SK-N-SH (cell line): Measurements from ENCODE around the gene PHF20. TPM values are rescaled to one million over a fixed set of nuclear protein-coding genes. Genes with fewer than 3 reads are reported as not detected.

Experiments
- CTCF ChIA-PET: fragments of 300-600, 350-600 bp; formaldehyde crosslinking; extraction: SDS; loops from one replicate; lab custom pipeline; 2021; lab: Yijun Ruan, JAX
- POLR2A ChIA-PET: fragments of 350-600 bp; sonication (Branson Sonifier 250); formaldehyde crosslinking; extraction: SDS; loops from one replicate; lab custom pipeline; 2020; ENCODE audit warnings: antibody characterized with exemption, inconsistent platforms; lab: Yijun Ruan, JAX
- DNase-seq: peaks from one replicate; pipeline ENCODE4 v3.0.0; 2012
- H2AFZ ChIP-seq: fragments of 200-600 bp; sonication (generic); 2 replicates; pipeline ENCODE4 v1.8.1; 2016; ENCODE audit warnings: antibody characterized with exemption, mild to moderate bottlenecking, low read depth
- H3F3A ChIP-seq: fragments of 200-600 bp; sonication (generic); replicated peaks from 2 replicates; pipeline ENCODE3; 2016; ENCODE audit warnings: antibody characterized with exemption, mild to moderate bottlenecking; ENCODE audit not compliant: insufficient read depth
- H3K27ac ChIP-seq, 2 experiments: fragments of 200-500 bp in 1 of 2; fragments of 200-600 bp in 1 of 2; sonication (Bioruptor generic) in 1 of 2; sonication (generic), shearing (Covaris generic) in 1 of 2; 2 replicates each; pipeline versions ENCODE4 v1.5.1 to v1.6.1; 2014 to 2016; ENCODE audit warnings: low read depth in 2 of 2, inconsistent platforms in 1 of 2, low read length in 1 of 2, mild to moderate bottlenecking in 1 of 2, mixed read lengths in 1 of 2
- H3K27me3 ChIP-seq: fragments of 200-600 bp; sonication (generic), shearing (Covaris generic); 2 replicates; pipeline ENCODE4 v1.6.1; 2016; ENCODE audit warnings: mixed run types; ENCODE audit not compliant: insufficient read depth
- H3K36me3 ChIP-seq, 2 experiments: fragments of 200-500 bp in 1 of 2; fragments of 200-600 bp in 1 of 2; sonication (Bioruptor generic) in 1 of 2; sonication (generic) in 1 of 2; replicated peaks in 1 of 2; 2 replicates each; pipeline versions ENCODE3 to v1.5.1; 2014 to 2016; ENCODE audit warnings: low read length in 1 of 2, mild to moderate bottlenecking in 1 of 2; ENCODE audit not compliant: insufficient read depth in 2 of 2, control insufficient read depth in 1 of 2
- H3K4me1 ChIP-seq, 2 experiments: fragments of 200-500 bp in 1 of 2; fragments of 200-600 bp in 1 of 2; sonication (Bioruptor generic) in 1 of 2; sonication (generic), shearing (Covaris generic) in 1 of 2; 2 replicates each; pipeline versions ENCODE4 v1.5.1 to v1.6.1; 2014 to 2016; ENCODE audit warnings: low read depth in 1 of 2, low read length in 1 of 2, mixed run types in 1 of 2; ENCODE audit not compliant: insufficient read depth in 2 of 2, control insufficient read depth in 1 of 2
- H3K4me2 ChIP-seq: fragments of 200-600 bp; sonication (generic), shearing (Covaris generic); 2 replicates; pipeline ENCODE4 v1.6.1; 2017; ENCODE audit warnings: mixed run types
- H3K4me3 ChIP-seq, 2 experiments: fragments of 200-500 bp in 1 of 2; fragments of 200-600 bp in 1 of 2; sonication (Bioruptor generic) in 1 of 2; sonication (generic), shearing (Covaris generic) in 1 of 2; 2 replicates each; pipeline versions ENCODE4 v1.5.1 to v1.8.1; 2014 to 2016; ENCODE audit warnings: low read depth in 2 of 2, inconsistent platforms in 1 of 2, low read length in 1 of 2, mild to moderate bottlenecking in 1 of 2, mixed read lengths in 1 of 2, moderate library complexity in 1 of 2
- H3K79me2 ChIP-seq: fragments of 200-600 bp; sonication (generic); 2 replicates; pipeline ENCODE4 v1.8.1; 2017; ENCODE audit warnings: mild to moderate bottlenecking; ENCODE audit not compliant: insufficient read depth
- H3K9ac ChIP-seq: fragments of 200-600 bp; sonication (generic); 2 replicates; pipeline ENCODE4 v1.6.1; 2017; ENCODE audit warnings: mixed run types
- H3K9me2 ChIP-seq: fragments of 200-600 bp; sonication (generic); 2 replicates; pipeline ENCODE4 v1.6.1; 2017; ENCODE audit warnings: mixed run types
- H3K9me3 ChIP-seq: fragments of 200-600 bp; sonication (generic); 2 replicates; pipeline ENCODE4 v1.6.1; 2017; ENCODE audit warnings: mixed run types, mild to moderate bottlenecking, moderate library complexity
- H4K20me1 ChIP-seq: fragments of 200-600 bp; sonication (generic); 2 replicates; pipeline ENCODE4 v1.6.1; 2017; ENCODE audit warnings: mild to moderate bottlenecking, mixed run types; ENCODE audit not compliant: insufficient read depth
- CHD2 ChIP-seq: fragments of 150-350 bp; IDR thresholded peaks from 2 replicates; pipeline ENCODE4 v1.6.1; 2018; ENCODE audit warnings: low read length; ENCODE audit not compliant: partially characterized antibody
- EP300 ChIP-seq, 2 experiments: IDR thresholded peaks; 2 replicates each; pipeline versions ENCODE4 v1.4.0 to v1.6.1; 2012; ENCODE audit warnings: borderline replicate concordance in 1 of 2, low read depth in 1 of 2, low read length in 1 of 2
- FOSL2 ChIP-seq: IDR thresholded peaks from 2 replicates; pipeline ENCODE4 v1.4.0; 2012; ENCODE audit warnings: low read depth, mild to moderate bottlenecking, moderate library complexity, borderline replicate concordance
- FOXM1 ChIP-seq: IDR thresholded peaks from 2 replicates; pipeline ENCODE4 v1.4.0; 2012; ENCODE audit warnings: low read depth, mild to moderate bottlenecking
- GABPA ChIP-seq: IDR thresholded peaks from 2 replicates; pipeline ENCODE4 v1.4.0; 2012; ENCODE audit warnings: low read depth, mild to moderate bottlenecking
- MEF2A ChIP-seq: IDR thresholded peaks from 2 replicates; pipeline ENCODE4 v1.4.0; 2012; ENCODE audit warnings: low read depth, borderline replicate concordance
- POLR2AphosphoS5 ChIP-seq: IDR thresholded peaks from 2 replicates; pipeline ENCODE4 v1.6.1; 2012; ENCODE audit warnings: low read depth, low read length
- TAF1 ChIP-seq: IDR thresholded peaks from 2 replicates; pipeline ENCODE4 v1.6.1; 2012; ENCODE audit warnings: low read depth, mild to moderate bottlenecking, low read length, moderate library complexity, borderline replicate concordance
- WGBS: methylation state at CpG from one replicate; pipeline ENCODE4 v1.1.6; 2017; ENCODE audit warnings: low lambda C conversion rate; 5-methylcytosine and 5-hydroxymethylcytosine counted together
- polyA plus RNA-seq, 3 experiments: library from polyadenylated mRNA; depleted of rRNA; stranded (reverse); fragments of >200 nt; gene quantifications; 2 replicates each; pipeline ENCODE4 v1.2.3, GENCODE V29; 2012
- TF ChIP-seq, protein P1 (sequence below): IDR thresholded peaks from 2 replicates; pipeline ENCODE4 v1.4.0; 2012; ENCODE audit warnings: low read depth, borderline replicate concordance
- TF ChIP-seq, protein P2 (sequence below): fragments of 150-350 bp; IDR thresholded peaks from 2 replicates; pipeline ENCODE4 v1.6.1; 2017; ENCODE audit warnings: antibody characterized with exemption, low read length, low read depth, borderline replicate concordance
- TF ChIP-seq, protein P3 (sequence below): IDR thresholded peaks from 2 replicates; pipeline ENCODE4 v1.4.0; 2012; ENCODE audit warnings: low read depth
- TF ChIP-seq, protein P4 (sequence below): IDR thresholded peaks from 2 replicates; pipeline ENCODE4 v1.6.1; 2012; ENCODE audit warnings: mild to moderate bottlenecking, low read depth, low read length, moderate library complexity

Gene PHF20
- polyA plus RNA-seq, 1 of the 3 experiments (the other 2 are of a cell fraction) = 23.8 TPM

DNA sequence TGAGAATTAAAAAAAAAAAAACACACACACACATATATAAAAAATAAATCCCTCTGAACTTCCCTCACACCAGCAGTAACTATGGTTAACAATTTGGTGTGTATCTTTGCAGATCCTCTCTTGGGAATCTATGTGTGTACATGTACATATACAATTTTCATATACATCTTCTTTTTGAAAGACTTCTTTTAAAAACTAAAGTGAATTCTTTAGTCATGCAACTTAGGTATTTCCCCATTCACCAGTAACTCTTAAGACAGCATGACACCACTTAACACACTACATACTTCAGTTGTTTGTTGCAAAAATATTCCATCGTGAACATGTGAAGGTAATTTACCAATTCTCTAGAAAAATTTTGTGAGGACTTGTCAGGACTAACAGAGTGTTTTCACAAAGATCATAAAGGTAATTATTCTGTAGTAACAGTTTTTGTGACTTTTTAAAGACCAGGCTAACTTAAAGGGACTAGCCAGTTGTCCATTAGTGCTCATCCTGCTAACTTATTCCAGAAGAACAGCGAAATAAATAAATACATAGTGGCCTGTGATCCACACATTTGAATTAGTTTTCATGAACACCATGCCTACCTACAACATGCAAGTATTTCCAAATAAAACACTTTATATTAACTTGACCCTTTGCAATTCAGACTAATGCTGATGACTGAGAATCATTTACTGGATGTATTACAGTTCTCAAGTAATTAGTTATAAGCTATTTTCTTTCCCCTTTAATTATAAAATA is 41.8 kb upstream of the PHF20 start:
- Histone ChIP-seq H3K9me2 (no peaks in the 10 kb centered on the region), H3K9ac (0 out of 2 replicates have a peak overlapping the region, but pooled peaks have one; percentile 1), H3K79me2 (peaks cover 100% of the 10 kb centered on the region), H3K4me3 (no peak overlapping the region), H3K27ac (peak overlapping the region in 1 of 2 experiments; percentile 10; a peak in 1 of 4 replicates), H4K20me1 (peaks cover 99% of the 10 kb centered on the region), H3K4me2 (no peak overlapping the region), H2AFZ (no peak overlapping the region), H3K4me1 (peaks cover 2 to 9% of the 10 kb centered on the region in 2 experiments; a peak in 2 of 4 replicates), H3K27me3 (no peaks in the 10 kb centered on the region), H3K9me3 (no peaks in the 10 kb centered on the region), H3K36me3 (peaks cover 86 to 100% of the 10 kb centered on the region in 2 experiments), H3F3A (peaks cover 49% of the 10 kb centered on the region)
- no peak for DNase-seq
- POLR2A ChIA-PET = interaction anchor here (0.8 kb wide), 1 partner anchor 12 kb away, joined by 10 read pairs; the partner anchor contains the start of gene RBM39
- WGBS = 82% methylated on average over 2 of the region's 2 CpGs
- TF ChIP-seq, protein P1, sequence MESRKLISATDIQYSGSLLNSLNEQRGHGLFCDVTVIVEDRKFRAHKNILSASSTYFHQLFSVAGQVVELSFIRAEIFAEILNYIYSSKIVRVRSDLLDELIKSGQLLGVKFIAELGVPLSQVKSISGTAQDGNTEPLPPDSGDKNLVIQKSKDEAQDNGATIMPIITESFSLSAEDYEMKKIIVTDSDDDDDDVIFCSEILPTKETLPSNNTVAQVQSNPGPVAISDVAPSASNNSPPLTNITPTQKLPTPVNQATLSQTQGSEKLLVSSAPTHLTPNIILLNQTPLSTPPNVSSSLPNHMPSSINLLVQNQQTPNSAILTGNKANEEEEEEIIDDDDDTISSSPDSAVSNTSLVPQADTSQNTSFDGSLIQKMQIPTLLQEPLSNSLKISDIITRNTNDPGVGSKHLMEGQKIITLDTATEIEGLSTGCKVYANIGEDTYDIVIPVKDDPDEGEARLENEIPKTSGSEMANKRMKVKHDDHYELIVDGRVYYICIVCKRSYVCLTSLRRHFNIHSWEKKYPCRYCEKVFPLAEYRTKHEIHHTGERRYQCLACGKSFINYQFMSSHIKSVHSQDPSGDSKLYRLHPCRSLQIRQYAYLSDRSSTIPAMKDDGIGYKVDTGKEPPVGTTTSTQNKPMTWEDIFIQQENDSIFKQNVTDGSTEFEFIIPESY = no peak
- TF ChIP-seq CHD2 (no peak), MEF2A (no peak), EP300 (IDR thresholded peaks at IDR 0.05; ENCODE audit: borderline replicate concordance in 1 of 2, low read depth in 1 of 2, low read length in 1 of 2) (no peak), FOSL2 (no peak), GABPA (no peak), POLR2AphosphoS5 (no peak), FOXM1 (no peak), TAF1 (no peak)
- TF ChIP-seq, protein P2, sequence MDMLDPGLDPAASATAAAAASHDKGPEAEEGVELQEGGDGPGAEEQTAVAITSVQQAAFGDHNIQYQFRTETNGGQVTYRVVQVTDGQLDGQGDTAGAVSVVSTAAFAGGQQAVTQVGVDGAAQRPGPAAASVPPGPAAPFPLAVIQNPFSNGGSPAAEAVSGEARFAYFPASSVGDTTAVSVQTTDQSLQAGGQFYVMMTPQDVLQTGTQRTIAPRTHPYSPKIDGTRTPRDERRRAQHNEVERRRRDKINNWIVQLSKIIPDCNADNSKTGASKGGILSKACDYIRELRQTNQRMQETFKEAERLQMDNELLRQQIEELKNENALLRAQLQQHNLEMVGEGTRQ = no peak
- TF ChIP-seq, protein P3, sequence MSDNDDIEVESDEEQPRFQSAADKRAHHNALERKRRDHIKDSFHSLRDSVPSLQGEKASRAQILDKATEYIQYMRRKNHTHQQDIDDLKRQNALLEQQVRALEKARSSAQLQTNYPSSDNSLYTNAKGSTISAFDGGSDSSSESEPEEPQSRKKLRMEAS = no peak
- TF ChIP-seq, protein P4, sequence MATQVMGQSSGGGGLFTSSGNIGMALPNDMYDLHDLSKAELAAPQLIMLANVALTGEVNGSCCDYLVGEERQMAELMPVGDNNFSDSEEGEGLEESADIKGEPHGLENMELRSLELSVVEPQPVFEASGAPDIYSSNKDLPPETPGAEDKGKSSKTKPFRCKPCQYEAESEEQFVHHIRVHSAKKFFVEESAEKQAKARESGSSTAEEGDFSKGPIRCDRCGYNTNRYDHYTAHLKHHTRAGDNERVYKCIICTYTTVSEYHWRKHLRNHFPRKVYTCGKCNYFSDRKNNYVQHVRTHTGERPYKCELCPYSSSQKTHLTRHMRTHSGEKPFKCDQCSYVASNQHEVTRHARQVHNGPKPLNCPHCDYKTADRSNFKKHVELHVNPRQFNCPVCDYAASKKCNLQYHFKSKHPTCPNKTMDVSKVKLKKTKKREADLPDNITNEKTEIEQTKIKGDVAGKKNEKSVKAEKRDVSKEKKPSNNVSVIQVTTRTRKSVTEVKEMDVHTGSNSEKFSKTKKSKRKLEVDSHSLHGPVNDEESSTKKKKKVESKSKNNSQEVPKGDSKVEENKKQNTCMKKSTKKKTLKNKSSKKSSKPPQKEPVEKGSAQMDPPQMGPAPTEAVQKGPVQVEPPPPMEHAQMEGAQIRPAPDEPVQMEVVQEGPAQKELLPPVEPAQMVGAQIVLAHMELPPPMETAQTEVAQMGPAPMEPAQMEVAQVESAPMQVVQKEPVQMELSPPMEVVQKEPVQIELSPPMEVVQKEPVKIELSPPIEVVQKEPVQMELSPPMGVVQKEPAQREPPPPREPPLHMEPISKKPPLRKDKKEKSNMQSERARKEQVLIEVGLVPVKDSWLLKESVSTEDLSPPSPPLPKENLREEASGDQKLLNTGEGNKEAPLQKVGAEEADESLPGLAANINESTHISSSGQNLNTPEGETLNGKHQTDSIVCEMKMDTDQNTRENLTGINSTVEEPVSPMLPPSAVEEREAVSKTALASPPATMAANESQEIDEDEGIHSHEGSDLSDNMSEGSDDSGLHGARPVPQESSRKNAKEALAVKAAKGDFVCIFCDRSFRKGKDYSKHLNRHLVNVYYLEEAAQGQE = no peak
- CTCF ChIA-PET = interaction anchor here (0.8 to 1.9 kb wide), 7 partner anchors 9 to 233 kb away, joined by 3 to 7 read pairs (median 4); partner anchors contain the start of gene SCAND1
